SU-DHL-6 (cell line): Measurements from ENCODE around the gene FBLN2.

Experiments used
- H2AFZ ChIP-seq: fragments of 200-600 bp; sonication (generic); 2 replicates; pipeline ENCODE4 v1.6.1; 2014; ENCODE audit warnings: low read depth, mild to moderate bottlenecking, moderate library complexity, mixed read lengths, antibody characterized with exemption, low read length; ENCODE audit not compliant: severe bottlenecking
- H3F3A ChIP-seq: fragments of 200-600 bp; shearing (Covaris generic); 2 replicates; pipeline ENCODE4 v1.6.0; 2016; ENCODE audit warnings: antibody characterized with exemption, mild to moderate bottlenecking; ENCODE audit not compliant: insufficient read depth
- H3K27ac ChIP-seq: fragments of 200-600 bp; sonication (generic); 2 replicates; pipeline ENCODE4 v1.5.1; 2016; ENCODE audit warnings: low read depth, mild to moderate bottlenecking, low read length, moderate library complexity, mixed read lengths
- H3K27me3 ChIP-seq: fragments of 200-600 bp; sonication (generic), shearing (Covaris generic); 2 replicates; pipeline ENCODE4 v1.6.0; 2014; ENCODE audit warnings: mild to moderate bottlenecking, low read length
- H3K36me3 ChIP-seq: fragments of 200-600 bp; sonication (generic); 2 replicates; pipeline ENCODE4 v1.6.1; 2014; ENCODE audit warnings: mild to moderate bottlenecking, low read length, mixed read lengths
- H3K4me2 ChIP-seq: fragments of 300-600, 200-600 bp; shearing (Covaris generic), sonication (generic); 2 replicates; pipeline ENCODE4 v1.6.0; 2014; ENCODE audit warnings: low read length, low read depth, mild to moderate bottlenecking; ENCODE audit not compliant: poor library complexity, severe bottlenecking
- H3K4me3 ChIP-seq: fragments of 200-600 bp; sonication (generic); 2 replicates; pipeline ENCODE4 v1.5.1; 2014; ENCODE audit warnings: antibody characterized with exemption, low read length, mild to moderate bottlenecking, mixed read lengths; ENCODE audit not compliant: insufficient read depth, poor library complexity, severe bottlenecking
- H3K79me2 ChIP-seq: fragments of 200-600 bp; sonication (generic); 2 replicates; pipeline ENCODE4 v1.6.1; 2014; ENCODE audit warnings: mild to moderate bottlenecking, low read length, moderate library complexity; ENCODE audit not compliant: insufficient read depth
- H3K9ac ChIP-seq: fragments of 200-600 bp; sonication (generic); 2 replicates; pipeline ENCODE4 v1.7.0; 2014; ENCODE audit warnings: mild to moderate bottlenecking, low read length
- H3K9me2 ChIP-seq: fragments of 200-600 bp; sonication (generic); replicated peaks from 2 replicates; pipeline ENCODE4 v1.6.1; 2014; ENCODE audit warnings: low read length; ENCODE audit not compliant: insufficient read depth
- H3K9me3 ChIP-seq: fragments of 200-600 bp; sonication (generic); 2 replicates; pipeline ENCODE4 v1.6.1; 2014; ENCODE audit warnings: low read length, mixed read lengths; ENCODE audit not compliant: insufficient read depth
- H4K20me1 ChIP-seq: fragments of 200-600 bp; sonication (generic); 2 replicates; pipeline ENCODE4 v1.6.1; 2014; ENCODE audit warnings: low read depth, mild to moderate bottlenecking, antibody characterized with exemption, low read length, moderate library complexity, mixed read lengths
- EZH2phosphoT487 ChIP-seq: fragments of 200-600 bp; sonication (generic), shearing (Covaris generic); conservative IDR thresholded peaks from 2 replicates; pipeline ENCODE4 v1.6.1; 2018; ENCODE audit warnings: mild to moderate bottlenecking, antibody characterized with exemption, low read length, moderate library complexity, mixed read lengths
- TF ChIP-seq, protein P1 (sequence below): fragments of 200-600 bp; sonication (generic); IDR thresholded peaks from one replicate; pipeline ENCODE4 v1.5.1; 2017; ENCODE audit warnings: antibody characterized with exemption, mild to moderate bottlenecking, low read length, moderate library complexity; ENCODE audit not compliant: insufficient read depth, poor library complexity, severe bottlenecking

FBLN2 gene

DNA sequence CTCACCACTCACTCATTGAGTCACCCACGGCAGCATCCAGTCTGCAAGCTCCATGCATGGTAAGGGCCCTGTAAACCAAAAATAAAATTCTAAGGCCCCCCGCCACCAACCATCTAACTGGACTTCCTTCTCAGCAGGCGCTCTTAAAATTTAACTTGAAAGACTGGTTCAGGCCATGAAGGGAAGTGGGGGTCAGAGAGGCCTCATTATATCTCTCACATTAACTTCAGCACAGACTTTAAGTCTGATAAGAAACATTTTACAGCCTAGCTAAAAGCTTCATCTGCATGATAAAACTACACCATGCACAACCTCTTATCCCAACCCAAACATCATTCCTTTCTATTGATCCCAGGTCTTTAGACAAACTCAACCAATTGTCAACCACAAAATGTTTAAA is 38.5 kb downstream of the FBLN2 start:
- Histone ChIP-seq H3K4me2 (no peak overlapping the region), H3K27me3 (no peaks in the 10 kb centered on the region), H3K36me3 (no peaks in the 10 kb centered on the region), H3K27ac (no peak overlapping the region), H3F3A (no peaks in the 10 kb centered on the region), H3K9me2 (no peaks in the 10 kb centered on the region), H3K9me3 (no peaks in the 10 kb centered on the region), H4K20me1 (no peaks in the 10 kb centered on the region), H3K9ac (no peak overlapping the region), H2AFZ (no peak overlapping the region), H3K79me2 (no peaks in the 10 kb centered on the region), H3K4me3 (no peak overlapping the region)
- TF ChIP-seq, protein P1, sequence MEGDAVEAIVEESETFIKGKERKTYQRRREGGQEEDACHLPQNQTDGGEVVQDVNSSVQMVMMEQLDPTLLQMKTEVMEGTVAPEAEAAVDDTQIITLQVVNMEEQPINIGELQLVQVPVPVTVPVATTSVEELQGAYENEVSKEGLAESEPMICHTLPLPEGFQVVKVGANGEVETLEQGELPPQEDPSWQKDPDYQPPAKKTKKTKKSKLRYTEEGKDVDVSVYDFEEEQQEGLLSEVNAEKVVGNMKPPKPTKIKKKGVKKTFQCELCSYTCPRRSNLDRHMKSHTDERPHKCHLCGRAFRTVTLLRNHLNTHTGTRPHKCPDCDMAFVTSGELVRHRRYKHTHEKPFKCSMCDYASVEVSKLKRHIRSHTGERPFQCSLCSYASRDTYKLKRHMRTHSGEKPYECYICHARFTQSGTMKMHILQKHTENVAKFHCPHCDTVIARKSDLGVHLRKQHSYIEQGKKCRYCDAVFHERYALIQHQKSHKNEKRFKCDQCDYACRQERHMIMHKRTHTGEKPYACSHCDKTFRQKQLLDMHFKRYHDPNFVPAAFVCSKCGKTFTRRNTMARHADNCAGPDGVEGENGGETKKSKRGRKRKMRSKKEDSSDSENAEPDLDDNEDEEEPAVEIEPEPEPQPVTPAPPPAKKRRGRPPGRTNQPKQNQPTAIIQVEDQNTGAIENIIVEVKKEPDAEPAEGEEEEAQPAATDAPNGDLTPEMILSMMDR, result no peak
- no peak for TF ChIP-seq EZH2phosphoT487

DNA sequence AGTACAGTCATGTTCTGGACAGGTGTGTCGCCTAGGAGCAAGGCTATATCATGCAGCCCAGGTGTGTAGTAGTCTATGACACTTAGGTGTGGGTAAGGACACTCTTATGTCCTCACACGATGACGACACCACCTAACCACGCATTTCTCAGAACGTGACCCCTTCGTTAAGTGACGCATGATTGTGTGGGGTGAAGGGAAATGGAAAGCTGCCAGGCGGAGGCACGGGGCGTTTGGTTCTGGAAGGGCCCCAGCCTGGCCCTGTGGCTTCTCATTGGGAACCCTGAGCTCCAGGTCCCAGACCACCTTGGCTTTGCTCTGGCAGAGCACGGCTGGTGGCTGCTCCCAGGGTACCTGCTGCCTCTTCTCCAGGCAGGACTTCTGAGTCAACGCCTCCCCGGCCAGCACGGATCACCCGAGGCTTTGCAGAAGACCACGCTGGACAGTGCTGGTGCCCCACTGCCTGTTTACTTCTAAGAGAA is 39.3 kb downstream of the FBLN2 start:
- Histone ChIP-seq H3K27me3 (no peaks in the 10 kb centered on the region), H2AFZ (no peak overlapping the region), H3K9me2 (no peaks in the 10 kb centered on the region), H3K9me3 (no peaks in the 10 kb centered on the region), H3K4me2 (no peak overlapping the region), H3F3A (no peaks in the 10 kb centered on the region), H3K9ac (no peak overlapping the region), H4K20me1 (no peaks in the 10 kb centered on the region), H3K4me3 (no peak overlapping the region), H3K27ac (no peak overlapping the region), H3K36me3 (no peaks in the 10 kb centered on the region), H3K79me2 (no peaks in the 10 kb centered on the region)
- TF ChIP-seq, protein P1, result no peak

DNA sequence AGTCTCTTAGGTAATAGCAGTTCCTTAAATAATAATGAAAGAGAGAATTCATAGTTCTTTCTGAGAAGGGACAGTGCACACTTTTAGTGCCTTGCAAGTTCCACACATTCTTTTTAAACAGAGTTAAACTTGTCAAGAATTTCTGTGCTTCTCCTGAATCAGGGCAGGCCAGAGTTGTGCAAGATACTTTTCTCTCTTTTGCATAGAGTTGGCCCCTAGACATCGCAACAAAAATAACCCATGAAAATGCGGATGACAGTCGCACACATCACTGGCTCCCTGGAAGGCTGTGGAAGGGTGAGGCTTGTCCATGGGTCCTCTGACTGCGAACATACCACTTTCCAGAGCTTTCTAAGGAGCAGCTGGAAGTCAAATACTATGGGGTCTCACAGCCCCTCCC is 40.1 kb downstream of the FBLN2 start:
- H3K9me3 ChIP-seq, result no peaks in the 10 kb centered on the region
- no peak overlapping the region for H3K27ac ChIP-seq
- H3K9ac ChIP-seq, result no peak overlapping the region
- no peaks in the 10 kb centered on the region for H3K9me2 ChIP-seq
- no peaks in the 10 kb centered on the region for H3K27me3 ChIP-seq
- no peaks in the 10 kb centered on the region for H3K79me2 ChIP-seq
- no peak overlapping the region for H3K4me3 ChIP-seq
- no peaks in the 10 kb centered on the region for H4K20me1 ChIP-seq
- TF ChIP-seq EZH2phosphoT487, result no peak
- no peak overlapping the region for H2AFZ ChIP-seq
- H3K36me3 ChIP-seq, result no peaks in the 10 kb centered on the region
- no peak overlapping the region for H3K4me2 ChIP-seq
- no peaks in the 10 kb centered on the region for H3F3A ChIP-seq

DNA sequence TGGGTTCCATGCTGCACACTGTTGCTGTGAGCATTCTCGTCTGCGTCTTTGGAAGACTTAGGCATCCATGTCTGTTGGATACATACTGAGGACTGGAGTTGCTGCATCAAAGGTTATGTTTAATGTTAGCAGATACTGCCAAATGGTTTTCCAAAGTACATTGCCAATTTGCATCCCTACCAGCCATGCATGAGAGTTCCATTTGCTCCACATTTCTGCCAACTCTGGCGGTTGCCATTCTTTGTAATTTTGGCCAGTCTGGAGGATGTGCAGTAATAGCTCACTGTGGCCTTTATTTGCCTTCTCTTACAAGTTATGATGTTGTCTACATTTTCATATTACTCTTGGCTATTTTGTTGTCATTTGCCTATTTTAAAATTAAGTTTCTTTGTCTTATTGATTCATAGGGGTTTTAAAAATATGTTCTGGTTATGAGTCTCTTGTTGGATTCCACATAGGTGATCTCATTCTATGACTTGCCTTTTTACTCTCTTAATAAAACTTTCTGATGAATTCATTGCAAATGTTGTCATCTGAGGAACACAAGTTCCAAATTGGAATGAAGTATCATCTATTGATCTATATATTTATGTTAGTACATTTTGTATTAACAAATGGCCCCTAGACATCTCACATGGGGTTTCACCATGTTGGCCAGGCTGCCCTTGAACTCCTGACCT is 42.1 kb downstream of the FBLN2 start:
- Histone ChIP-seq H3K9me2 (no peaks in the 10 kb centered on the region), H2AFZ (no peak overlapping the region), H3K4me2 (no peak overlapping the region), H3F3A (no peaks in the 10 kb centered on the region), H3K9ac (no peak overlapping the region), H3K27me3 (no peaks in the 10 kb centered on the region), H3K79me2 (no peaks in the 10 kb centered on the region), H4K20me1 (no peaks in the 10 kb centered on the region), H3K36me3 (no peaks in the 10 kb centered on the region), H3K9me3 (no peaks in the 10 kb centered on the region), H3K4me3 (no peak overlapping the region), H3K27ac (no peak overlapping the region)
- TF ChIP-seq EZH2phosphoT487, result no peak
- TF ChIP-seq, protein P1, result no peak
